ENCODE data around the gene ADORA2B. TPM values are rescaled to one million over a fixed set of nuclear protein-coding genes. Genes with fewer than 3 reads are reported as not detected.

Gene ADORA2B
- total and polyA plus RNA-seq, 3 experiments from 2014 or later = 0.88 to 1.2 (median 0.95) TPM

DNA sequence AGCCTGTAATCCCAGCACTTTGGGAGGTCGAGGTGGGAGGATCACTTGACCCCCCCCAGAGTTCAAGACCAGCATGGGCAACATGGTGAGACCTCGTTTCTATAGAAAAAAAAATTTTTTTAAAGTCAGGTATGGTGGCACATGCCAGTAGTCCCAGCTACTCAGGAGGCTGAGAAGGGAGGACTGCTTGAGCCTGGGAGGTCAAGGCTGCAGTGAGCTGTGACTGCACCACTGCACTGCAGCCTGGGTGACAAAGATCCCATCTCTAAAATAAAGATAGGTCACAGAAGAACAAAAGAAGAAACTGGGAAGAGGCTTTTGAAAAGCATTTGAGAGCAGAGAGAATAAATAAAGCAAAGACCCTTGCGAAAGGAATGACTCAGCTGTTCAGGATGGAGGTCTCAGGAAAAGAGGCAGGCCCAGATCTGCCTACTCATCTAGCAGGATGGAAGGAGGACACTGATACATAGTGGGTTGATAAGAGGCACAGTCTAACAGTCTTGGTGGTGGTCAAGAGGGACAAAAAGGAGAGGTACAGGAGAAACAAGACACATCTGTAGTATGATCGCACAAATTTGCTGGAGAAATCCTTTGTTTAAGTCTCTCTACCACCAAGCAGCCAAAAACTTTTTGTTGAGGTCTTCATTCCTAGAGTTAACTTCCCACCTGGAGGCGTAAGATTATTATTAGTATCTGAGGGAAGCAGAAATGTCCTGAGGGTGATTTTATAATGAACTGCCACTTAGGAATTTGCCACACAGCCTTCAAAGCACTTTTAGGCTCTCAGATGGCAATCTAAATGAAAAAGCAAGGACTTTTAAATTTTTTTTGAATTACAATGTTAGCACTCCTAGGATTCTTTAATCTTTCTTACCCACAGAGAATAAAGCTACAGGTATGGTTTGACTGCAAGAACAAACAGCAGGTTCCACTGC is 37.0 kb downstream of the ADORA2B start:
- ChIA-PET POLR2A (no interaction called here), CTCF (no interaction called here)
- Mint-ChIP-seq H3K36me3 (peaks cover 16 to 80% (median 35%) of the 10 kb centered on the region in 3 donors), H3K4me3 (no peak overlapping the region), H3K27ac (peak overlapping the region in 5 of 8 donors; percentile 21 to 86 (median 36)), H3K4me1 (peaks cover 0 to 12% (median 10%) of the 10 kb centered on the region in 3 donors), H3K9me3 (no peaks in the 10 kb centered on the region), H3K27me3 (no peaks in the 10 kb centered on the region)
- peaks cover 10% of the 10 kb centered on the region for H3K36me3 ChIP-seq (ENCODE audit: insufficient read depth, low read length)
- no peaks in the 10 kb centered on the region for H3K27me3 ChIP-seq (ENCODE audit: insufficient read depth, low read length, poor library complexity, severe bottlenecking)
- DNase-seq = no peak
- no peaks in the 10 kb centered on the region for H3K4me1 ChIP-seq (ENCODE audit: insufficient read depth, low read length)
- H3K4me3 ChIP-seq (ENCODE audit: low read length) = no peak overlapping the region
- H3K9me3 ChIP-seq (ENCODE audit: low read length) = no peaks in the 10 kb centered on the region
- peak overlapping the region; percentile 44 for H3K27ac ChIP-seq (ENCODE audit: low read depth, low read length)

DNA sequence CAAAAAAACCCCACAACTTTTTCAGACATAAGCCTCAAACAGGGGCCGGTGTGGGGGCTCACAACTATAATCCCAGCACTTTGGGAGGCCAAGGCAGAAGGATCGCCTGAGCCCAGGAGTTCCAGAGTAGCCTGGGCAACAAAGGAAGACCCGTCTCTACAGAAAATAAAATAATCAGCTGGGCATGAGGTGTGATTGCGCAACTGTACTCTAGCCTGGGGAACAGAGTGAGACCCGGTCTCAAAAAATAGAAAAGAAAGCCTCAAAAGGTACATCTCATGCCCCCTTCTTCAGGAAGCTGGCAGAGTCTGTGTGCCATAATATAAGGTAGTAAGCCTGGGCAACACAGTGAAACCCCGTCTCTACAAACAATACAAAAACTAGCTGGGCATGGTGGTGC is 51.4 kb downstream of the ADORA2B start:
- Mint-ChIP-seq H3K4me1 (peaks cover 18 to 30% (median 23%) of the 10 kb centered on the region in 3 donors), H3K27ac (no peak overlapping the region), H3K27me3 (no peaks in the 10 kb centered on the region), H3K4me3 (no peak overlapping the region), H3K9me3 (no peaks in the 10 kb centered on the region), H3K36me3 (peaks cover 0 to 49% (median 6%) of the 10 kb centered on the region in 3 donors)
- Histone ChIP-seq H3K27me3 (ENCODE audit: insufficient read depth, low read length, poor library complexity, severe bottlenecking) (no peaks in the 10 kb centered on the region), H3K4me1 (ENCODE audit: insufficient read depth, low read length) (peaks cover 11% of the 10 kb centered on the region), H3K36me3 (ENCODE audit: insufficient read depth, low read length) (no peaks in the 10 kb centered on the region), H3K9me3 (ENCODE audit: low read length) (no peaks in the 10 kb centered on the region), H3K4me3 (ENCODE audit: low read length) (no peak overlapping the region), H3K27ac (ENCODE audit: low read depth, low read length) (no peak overlapping the region)
- POLR2A ChIA-PET = no interaction called here
- DNase-seq = no peak
- CTCF ChIA-PET = interaction anchor here (1.7 kb wide), 1 partner anchor 168 kb away, joined by 4 read pairs; no protein-coding TSS in a partner anchor

GRCh38 chr17:15998031-15998562 is 53.2 kb downstream of the ADORA2B start:
- H3K4me3 ChIP-seq (ENCODE audit: low read length) = no peak overlapping the region
- no peaks in the 10 kb centered on the region for H3K27me3 ChIP-seq (ENCODE audit: insufficient read depth, low read length, poor library complexity, severe bottlenecking)
- ChIA-PET POLR2A (no interaction called here), CTCF (interaction anchor here (1.2 to 3.2 kb wide), 2 partner anchors 11 to 53 kb away, joined by 6 to 19 read pairs; partner anchors contain the start of gene ADORA2B)
- DNase-seq = no peak
- H3K9me3 ChIP-seq (ENCODE audit: low read length) = no peaks in the 10 kb centered on the region
- Mint-ChIP-seq H3K4me3 (peak overlapping the region in 6 of 7 donors; percentile 85 to 96 (median 95)), H3K27me3 (no peaks in the 10 kb centered on the region), H3K27ac (peak overlapping the region in 7 of 8 donors; percentile 94 to 99 (median 98)), H3K36me3 (peaks cover 6 to 64% (median 7%) of the 10 kb centered on the region in 3 donors), H3K4me1 (peaks cover 31 to 43% (median 36%) of the 10 kb centered on the region in 3 donors), H3K9me3 (no peaks in the 10 kb centered on the region)
- H3K36me3 ChIP-seq (ENCODE audit: insufficient read depth, low read length) = peaks cover 15% of the 10 kb centered on the region
- no peak overlapping the region for H3K27ac ChIP-seq (ENCODE audit: low read depth, low read length)
- peaks cover 15% of the 10 kb centered on the region for H3K4me1 ChIP-seq (ENCODE audit: insufficient read depth, low read length)

DNA sequence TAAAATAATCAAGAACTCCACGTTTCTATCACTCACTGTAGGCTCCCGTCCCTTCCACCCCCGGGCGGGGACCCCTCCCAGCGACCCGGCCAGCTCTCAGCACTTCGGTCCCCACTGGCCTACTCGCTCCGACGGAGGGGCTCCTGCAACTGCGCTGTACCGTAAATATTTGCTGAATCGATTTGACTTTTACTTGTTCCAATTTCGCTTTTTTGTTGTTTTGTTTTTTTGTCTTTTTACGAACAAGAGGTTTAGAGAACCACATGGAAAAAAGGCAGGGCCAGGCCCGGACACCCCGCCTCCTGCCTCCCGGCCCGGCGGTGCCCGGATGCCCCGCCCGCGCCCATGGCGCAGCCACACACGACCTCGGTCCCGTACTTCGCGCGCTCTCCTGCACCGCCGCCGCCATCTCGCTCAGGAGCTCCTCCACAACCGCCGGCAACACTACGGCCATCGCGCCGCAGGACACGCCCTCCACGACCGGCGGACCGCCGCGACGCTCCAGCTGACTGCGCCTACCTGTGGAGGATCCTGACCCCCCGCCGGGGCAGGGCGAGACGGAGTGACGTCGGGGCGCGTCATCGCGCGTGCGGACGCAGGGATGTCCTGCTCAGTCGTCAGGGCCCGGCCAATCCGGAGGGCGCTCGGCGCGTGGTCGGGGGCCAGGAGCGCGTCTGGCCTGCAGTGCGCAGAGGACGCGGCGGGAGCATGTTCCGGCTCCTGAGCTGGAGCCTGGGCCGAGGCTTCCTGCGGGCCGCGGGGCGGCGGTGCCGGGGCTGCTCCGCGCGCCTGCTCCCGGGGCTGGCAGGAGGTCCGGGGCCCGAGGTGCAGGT is 54.4 kb downstream of the ADORA2B start, which contains the start of the genes TTC19 and ZSWIM7:
Gene TTC19 (plus strand): TSS at position 684 of the 833 bp plus-strand sequence. CDS start 25 bp downstream, at position 709.
Gene ZSWIM7 (minus strand): TSS at position 564 of the 833 bp plus-strand sequence. CDS start 110 bp downstream, at position 454.
- peak; percentile 84 to 93 (median 92) for DNase-seq
- Histone ChIP-seq H3K36me3 (ENCODE audit: insufficient read depth, low read length) (peaks cover 25% of the 10 kb centered on the region), H3K4me3 (ENCODE audit: low read length) (peak within 1 kb of the TSS; percentile 87), H3K27me3 (ENCODE audit: insufficient read depth, low read length, poor library complexity, severe bottlenecking) (no peaks in the 10 kb centered on the region), H3K9me3 (ENCODE audit: low read length) (no peaks in the 10 kb centered on the region), H3K27ac (ENCODE audit: low read depth, low read length) (peak within 1 kb of the TSS; percentile 84), H3K4me1 (ENCODE audit: insufficient read depth, low read length) (peaks cover 15% of the 10 kb centered on the region)
- Mint-ChIP-seq H3K4me3 (peak within 1 kb of the TSS; percentile 89 to 97 (median 95)), H3K9me3 (no peaks in the 10 kb centered on the region), H3K27ac (peak within 1 kb of the TSS; percentile 94 to 99 (median 98)), H3K4me1 (peaks cover 31 to 46% (median 36%) of the 10 kb centered on the region in 3 donors), H3K36me3 (peaks cover 8 to 69% (median 13%) of the 10 kb centered on the region in 3 donors), H3K27me3 (no peaks in the 10 kb centered on the region)
- POLR2A ChIA-PET = interaction anchor here (0.9 to 1.3 kb wide), 5 partner anchors 28 to 300 kb away, joined by 3 to 4 read pairs (median 3); partner anchors contain the start of gene ZNF286A
- CTCF ChIA-PET = interaction anchor here (1.2 to 3.2 kb wide), 7 partner anchors 10 to 743 kb away, joined by 3 to 19 read pairs (median 6); partner anchors contain the start of gene ADORA2B

GRCh38 chr17:15999974-16000827 is 55.3 kb downstream of the ADORA2B start:
- DNase-seq = no peak
- Histone ChIP-seq H3K9me3 (ENCODE audit: low read length) (no peaks in the 10 kb centered on the region), H3K4me1 (ENCODE audit: insufficient read depth, low read length) (peaks cover 15% of the 10 kb centered on the region), H3K36me3 (ENCODE audit: insufficient read depth, low read length) (peaks cover 34% of the 10 kb centered on the region), H3K4me3 (ENCODE audit: low read length) (peak overlapping the region; percentile 87), H3K27ac (ENCODE audit: low read depth, low read length) (peak overlapping the region; percentile 84), H3K27me3 (ENCODE audit: insufficient read depth, low read length, poor library complexity, severe bottlenecking) (no peaks in the 10 kb centered on the region)
- Mint-ChIP-seq H3K4me3 (peak overlapping the region; percentile 82 to 97 (median 92)), H3K9me3 (no peaks in the 10 kb centered on the region), H3K27me3 (no peaks in the 10 kb centered on the region), H3K4me1 (peaks cover 32 to 46% (median 36%) of the 10 kb centered on the region in 3 donors), H3K36me3 (peaks cover 11 to 72% (median 13%) of the 10 kb centered on the region in 3 donors), H3K27ac (peak overlapping the region; percentile 90 to 98 (median 94))
- ChIA-PET CTCF (interaction anchor here (1.2 to 3.2 kb wide), 6 partner anchors 19 to 744 kb away, joined by 3 to 19 read pairs (median 4); partner anchors contain the start of gene ADORA2B), POLR2A (interaction anchor here (0.6 to 1.3 kb wide), 3 partner anchors 28 to 59 kb away, joined by 3 to 8 read pairs (median 4); no protein-coding TSS in a partner anchor)

DNA sequence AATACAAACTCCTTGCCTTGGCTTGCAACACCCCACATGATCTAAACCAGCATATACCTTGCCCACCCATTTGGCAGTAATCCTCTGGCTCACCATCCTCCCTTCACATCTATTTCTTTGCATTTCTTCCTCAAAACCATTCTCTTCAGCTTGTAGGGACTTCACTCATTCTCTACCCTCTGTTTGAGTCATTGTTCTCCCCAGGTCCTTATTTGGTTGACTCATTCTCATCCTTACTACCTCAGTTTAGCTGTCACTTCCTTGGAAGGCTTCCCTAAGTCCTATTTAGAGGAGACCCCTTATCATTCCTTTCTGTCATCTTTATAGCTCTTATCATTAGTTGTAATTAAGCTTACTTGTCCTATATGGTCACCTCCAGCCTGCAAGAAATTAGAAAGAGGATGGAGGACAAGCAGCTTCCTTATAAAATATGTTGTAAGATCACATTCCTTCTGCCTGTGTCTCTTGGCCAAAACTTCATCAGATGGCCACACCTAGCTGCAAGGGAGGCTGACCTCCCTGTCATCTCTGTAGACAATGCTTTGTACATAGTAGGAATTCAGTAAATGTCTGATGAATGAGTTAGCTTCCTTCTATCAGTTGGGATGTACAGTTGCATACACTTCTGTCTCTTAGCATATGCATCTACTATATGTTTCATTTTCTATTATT is 56.4 kb downstream of the ADORA2B start:
- H3K27me3 ChIP-seq (ENCODE audit: insufficient read depth, low read length, poor library complexity, severe bottlenecking) = no peaks in the 10 kb centered on the region
- H3K4me3 Mint-ChIP-seq = peak overlapping the region; percentile 82 to 97 (median 92)
- H3K9me3 ChIP-seq (ENCODE audit: low read length) = no peaks in the 10 kb centered on the region
- H3K4me1 ChIP-seq (ENCODE audit: insufficient read depth, low read length) = peaks cover 15% of the 10 kb centered on the region
- peak overlapping the region in 7 of 8 donors; percentile 16 to 97 (median 94) for H3K27ac Mint-ChIP-seq
- H3K36me3 Mint-ChIP-seq = peaks cover 11 to 78% (median 14%) of the 10 kb centered on the region in 3 donors
- H3K4me3 ChIP-seq (ENCODE audit: low read length) = peak overlapping the region; percentile 87
- no peak overlapping the region for H3K27ac ChIP-seq (ENCODE audit: low read depth, low read length)
- H3K4me1 Mint-ChIP-seq = peaks cover 34 to 46% (median 40%) of the 10 kb centered on the region in 3 donors
- H3K27me3 Mint-ChIP-seq = no peaks in the 10 kb centered on the region
- ChIA-PET POLR2A (interaction anchor here (0.6 to 0.7 kb wide), 3 partner anchors 199 to 733 kb away, joined by 3 to 4 read pairs (median 3); partner anchors contain the start of gene UBB), CTCF (no interaction called here)
- H3K36me3 ChIP-seq (ENCODE audit: insufficient read depth, low read length) = peaks cover 40% of the 10 kb centered on the region
- no peaks in the 10 kb centered on the region for H3K9me3 Mint-ChIP-seq
- no peak for DNase-seq
